Stomach (tissue), 4 donors: ENCODE data around the gene HEATR3.

ENCODE experiments used
- CTCF ChIP-seq, 7 experiments: fragments of 450-650 bp in 4 of 7; fragments of 200-600 bp in 3 of 7; sonication (generic) in 3 of 7; IDR thresholded peaks; one replicate each; pipeline ENCODE4 v1.5.1; 2016 to 2019; ENCODE audit warnings: antibody characterized with exemption in 7 of 7, control low read depth in 2 of 7, mild to moderate bottlenecking in 1 of 7
- EP300 ChIP-seq: sonication (generic); formaldehyde crosslinking; IDR thresholded peaks from one replicate; pipeline ENCODE4 v1.6.1; 2017; ENCODE audit warnings: antibody characterized with exemption
- POLR2A ChIP-seq, 4 donors: fragments of 450-650 bp; IDR thresholded peaks; one replicate each; pipeline ENCODE4 v1.6.1; 2016; ENCODE audit warnings: antibody characterized with exemption in 4 of 4, control low read depth in 2 of 4, mild to moderate bottlenecking in 1 of 4, moderate library complexity in 1 of 4
- POLR2AphosphoS5 ChIP-seq, 3 donors: sonication (generic); formaldehyde crosslinking; IDR thresholded peaks; one replicate each; pipeline ENCODE4 v1.6.1; 2016; ENCODE audit warnings: antibody characterized with exemption in 3 of 3

DNA sequence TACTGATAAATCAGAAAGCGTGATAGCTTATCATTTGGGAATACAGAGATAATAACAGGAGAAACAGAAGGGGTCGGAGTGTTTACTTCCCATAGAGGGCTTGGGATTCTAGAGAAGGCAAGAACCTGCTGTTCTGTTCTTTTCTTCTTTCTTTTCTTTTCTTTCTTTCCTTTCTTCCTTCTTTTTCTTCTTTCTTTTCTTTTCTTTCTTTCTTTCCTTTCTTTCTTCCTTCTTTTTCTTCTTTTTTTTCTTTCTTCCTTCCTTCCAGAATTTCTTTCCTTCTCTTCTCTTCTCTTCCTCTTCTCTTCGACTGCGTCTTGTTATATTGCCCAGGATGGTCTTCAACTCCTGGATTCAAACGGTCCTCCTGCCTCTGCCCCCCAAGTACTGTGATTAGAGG, 22.4 kb upstream of the HEATR3 start:
- TF ChIP-seq CTCF (IDR thresholded peaks at IDR 0.05) (no peak), EP300 (no peak), POLR2A (IDR thresholded peaks at IDR 0.05) (no peak), POLR2AphosphoS5 (IDR thresholded peaks at IDR 0.05) (no peak)
